Activated T-helper 1 cell treated with Interleukin-2 at 50 U/mL for 16 hours (primary cell): ENCODE data around the gene MMP21.

Experiments
- DNase-seq: peaks from one replicate; pipeline ENCODE4 v3.0.0-alpha.2; 2020; ENCODE audit warnings: low read depth

The MMP21 gene

GRCh38 chr10:125762692-125763648 lies 12.7 kb downstream of the MMP21 start:
- DNase-seq = no peak

DNA sequence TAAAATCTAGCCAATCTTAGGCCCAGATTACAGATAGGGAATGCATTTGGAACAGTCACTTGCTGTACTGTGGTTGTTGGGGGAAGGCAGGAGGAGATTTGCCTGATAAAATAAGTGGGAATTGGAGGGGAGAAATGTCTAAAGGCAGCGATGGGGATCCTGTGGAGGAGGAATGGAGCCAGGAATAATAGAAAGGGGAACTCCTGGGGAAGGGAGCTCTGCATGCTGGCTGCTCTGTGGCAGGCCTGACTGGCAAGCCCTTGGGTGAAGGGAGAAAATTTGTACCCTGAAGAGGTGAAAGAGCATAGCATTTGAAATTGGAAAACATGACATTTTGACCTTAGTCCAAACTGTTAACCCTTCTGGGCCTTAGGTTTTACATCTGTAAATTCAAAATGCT lies 13.7 kb downstream of the MMP21 start:
- no peak for DNase-seq

DNA sequence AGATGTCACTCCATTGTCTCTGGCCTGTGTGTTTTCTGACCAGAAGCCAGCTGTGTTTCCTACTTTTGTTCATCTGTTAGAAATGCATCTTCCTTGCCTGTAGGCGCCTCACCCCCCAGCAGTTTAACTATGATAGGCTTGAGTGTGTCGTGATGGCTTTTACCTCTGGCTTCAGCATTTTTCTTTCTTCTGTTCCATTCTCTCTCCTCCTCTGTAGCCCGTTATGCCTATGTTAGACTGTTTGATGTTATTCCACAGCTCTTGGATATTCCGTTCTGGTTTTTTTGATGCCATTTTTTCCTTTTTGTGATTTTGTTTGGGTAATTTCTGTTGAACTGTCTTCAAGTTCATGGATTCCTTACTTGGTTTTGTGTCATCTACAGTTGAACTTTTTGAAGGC lies 17.9 kb downstream of the MMP21 start:
- no peak for DNase-seq

GRCh38 chr10:125756853-125757487 lies 18.7 kb downstream of the MMP21 start:
- no peak for DNase-seq

DNA sequence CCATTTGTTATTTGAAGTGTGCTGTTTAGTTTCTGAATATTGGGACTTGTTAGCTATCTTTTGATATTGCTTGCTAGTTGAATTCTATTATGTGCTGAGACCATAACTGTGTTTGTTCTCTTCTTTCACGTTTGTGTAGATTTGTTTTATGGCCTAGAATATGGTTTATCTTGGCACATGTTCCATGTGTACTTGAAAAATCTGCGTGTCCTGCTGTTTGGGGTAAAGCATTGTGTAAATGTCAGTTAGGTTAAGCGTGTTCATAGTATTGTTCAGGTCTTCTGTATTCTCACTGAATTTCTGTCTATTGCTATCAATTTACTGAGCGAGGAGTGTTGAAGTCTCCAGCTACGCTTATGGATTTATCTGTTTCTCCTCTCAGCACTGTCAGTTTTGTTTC lies 19.4 kb downstream of the MMP21 start:
- DNase-seq = no peak

- no peak for DNase-seq
These were observed 28.2 kb downstream of the MMP21 start for GRCh38 chr10:125747417-125747816.

- DNase-seq = no peak
These were observed 30.7 kb downstream of the MMP21 start for GRCh38 chr10:125744909-125745308.

DNA sequence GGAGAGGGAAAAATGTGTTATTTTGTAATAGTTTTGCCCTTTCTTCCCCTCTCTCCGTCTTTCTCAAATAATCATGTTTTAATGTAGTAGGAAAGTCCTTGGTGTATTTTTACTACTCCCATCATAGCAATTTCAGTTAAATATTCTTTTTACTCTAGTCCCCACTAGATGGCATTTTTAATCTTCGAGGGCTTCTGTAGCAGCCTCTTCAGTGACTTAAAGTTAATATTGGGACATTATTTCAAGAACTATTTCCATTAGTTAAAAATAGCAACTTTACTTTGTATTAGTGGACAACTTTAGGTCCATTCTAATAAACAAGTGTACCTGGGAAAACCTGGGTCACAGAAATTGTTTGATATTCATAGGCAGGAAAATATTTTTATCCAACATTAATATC lies 33.2 kb downstream of the MMP21 start:
- no peak for DNase-seq

GRCh38 chr10:125739994-125740679 lies 35.5 kb downstream of the MMP21 start:
- DNase-seq = no peak

DNA sequence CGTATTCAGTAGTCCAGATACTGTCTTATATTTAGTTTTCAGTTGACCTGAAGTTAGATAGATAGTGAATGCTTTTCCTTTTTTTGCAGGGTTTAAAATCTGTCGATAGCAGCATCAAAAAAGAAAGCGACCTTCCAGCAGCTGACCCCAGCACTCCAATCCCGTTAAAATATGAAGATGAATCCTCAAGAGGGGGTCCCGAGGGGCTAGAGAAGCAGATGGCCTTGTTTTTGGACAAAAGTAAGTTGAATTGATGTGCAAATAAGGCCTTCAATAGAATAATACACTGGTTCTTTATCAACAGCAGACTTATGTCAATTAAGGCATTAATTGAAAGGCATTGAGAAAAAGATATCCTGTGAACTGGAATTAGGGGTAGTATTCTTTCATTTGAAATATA lies 37.4 kb downstream of the MMP21 start:
- no peak for DNase-seq

GRCh38 chr10:125734823-125735222 lies 40.8 kb downstream of the MMP21 start:
- no peak for DNase-seq

GRCh38 chr10:125734148-125734547 lies 41.5 kb downstream of the MMP21 start:
- no peak for DNase-seq

DNA sequence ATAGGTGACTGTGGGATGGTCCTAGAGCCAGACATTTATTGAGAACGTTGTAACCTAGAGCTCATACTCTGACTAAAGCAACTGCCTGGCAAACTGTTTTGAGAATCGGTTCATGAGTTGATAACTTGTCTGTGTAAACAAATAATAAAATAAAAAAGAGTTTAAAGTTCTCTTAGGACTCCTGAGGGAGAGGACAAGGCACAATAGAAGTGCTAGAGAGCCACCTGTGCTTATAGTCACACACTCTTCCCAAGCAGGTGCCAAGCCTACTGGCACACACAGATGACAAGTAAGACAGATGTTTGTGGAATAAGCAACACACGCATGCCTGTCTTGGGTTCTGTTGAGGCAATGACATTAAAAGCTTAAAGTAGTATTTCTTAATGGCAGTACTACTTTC lies 48.2 kb downstream of the MMP21 start:
- no peak for DNase-seq

DNA sequence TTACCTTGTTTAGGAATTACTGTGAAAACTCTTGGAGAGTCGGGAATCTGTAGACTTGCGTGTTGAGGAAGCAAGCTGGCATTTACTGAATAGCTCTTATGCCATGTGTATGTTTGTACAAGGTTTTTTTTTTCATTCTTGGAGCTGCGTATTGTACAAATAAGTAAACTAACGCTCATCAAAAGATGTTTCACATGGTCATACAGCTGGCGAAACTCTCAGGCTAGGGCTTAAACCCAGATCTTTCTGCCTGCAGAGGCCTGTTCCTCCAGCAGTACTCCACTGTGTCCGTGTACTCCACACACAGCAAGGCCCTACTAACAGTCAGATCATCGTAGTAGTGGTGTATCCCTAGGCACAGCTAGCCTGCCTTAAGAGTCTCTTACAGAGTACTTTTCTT lies 48.7 kb downstream of the MMP21 start:
- no peak for DNase-seq

DNA sequence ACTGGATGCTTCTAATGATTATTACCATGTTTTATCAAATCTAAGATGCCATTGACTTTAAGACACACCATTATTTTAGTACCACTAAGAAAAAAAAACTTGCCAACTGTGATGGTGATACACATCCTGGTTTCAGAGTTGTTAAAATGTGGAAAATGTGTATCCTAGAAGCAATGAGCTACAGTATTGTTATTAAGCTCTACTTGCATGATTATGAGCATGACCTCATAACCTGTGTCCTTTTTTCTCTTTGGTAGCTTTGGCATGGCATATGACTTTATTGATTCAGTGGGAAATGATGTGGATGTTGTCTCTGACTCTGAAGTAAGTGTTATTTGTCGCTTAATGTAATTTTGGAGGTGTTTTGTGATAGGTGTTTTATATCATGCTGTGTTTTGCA lies 52.8 kb downstream of the MMP21 start:
- no peak for DNase-seq

- no peak for DNase-seq
These were observed 54.6 kb downstream of the MMP21 start for GRCh38 chr10:125721035-125721434.

GRCh38 chr10:125720002-125720382 lies 55.6 kb downstream of the MMP21 start:
- no peak for DNase-seq

GRCh38 chr10:125719173-125720001 lies 56.2 kb downstream of the MMP21 start, which contains the start of gene EDRF1:
Gene EDRF1, plus strand, starts transcription at chr10:125719709. Its CDS starts 99 bp downstream, at chr10:125719808.
- peak; percentile 99 for DNase-seq
